Stomach smooth muscle (tissue), 2 donors: ENCODE measurements around the gene ZBTB20.

Source experiments
- H3K27ac ChIP-seq: one replicate; pipeline ENCODE4 v1.7.0; 2013; ENCODE audit warnings: mild to moderate bottlenecking, low read length, inconsistent platforms
- H3K27me3 ChIP-seq, 2 donors: one replicate each; pipeline ENCODE4 v1.7.0; 2013; ENCODE audit warnings: low read length in 2 of 2; ENCODE audit not compliant: insufficient read depth in 2 of 2, control insufficient read depth in 1 of 2
- H3K36me3 ChIP-seq, 2 donors: one replicate each; pipeline ENCODE4 v1.7.0; 2013; ENCODE audit warnings: low read length in 2 of 2; ENCODE audit not compliant: control insufficient read depth in 2 of 2, insufficient read depth in 2 of 2
- H3K4me1 ChIP-seq: one replicate; pipeline ENCODE4 v1.7.0; 2013; ENCODE audit warnings: low read length; ENCODE audit not compliant: control insufficient read depth, insufficient read depth
- H3K4me3 ChIP-seq, 2 donors: one replicate each; pipeline ENCODE4 v1.7.0; 2013; ENCODE audit warnings: low read length in 2 of 2
- H3K9ac ChIP-seq, 2 donors: one replicate each; pipeline ENCODE4 v1.7.0; 2013; ENCODE audit warnings: low read length in 2 of 2, mild to moderate bottlenecking in 1 of 2
- H3K9me3 ChIP-seq, 2 donors: one replicate each; pipeline ENCODE4 v1.7.0; 2013; ENCODE audit warnings: low read length in 2 of 2; ENCODE audit not compliant: control insufficient read depth in 2 of 2
- donor health status: healthy.
- donor health status: Pancreatic carcinoma.

Gene ZBTB20

GRCh38 chr3:114967168-114967567 is 179.9 kb downstream of the ZBTB20 start:
- H3K4me3 ChIP-seq, result no peak overlapping the region
- H3K9ac ChIP-seq, result no peak overlapping the region
- H3K9me3 ChIP-seq, result no peaks in the 10 kb centered on the region
- H3K4me1 ChIP-seq, result no peaks in the 10 kb centered on the region
- H3K36me3 ChIP-seq, result no peaks in the 10 kb centered on the region
- no peaks in the 10 kb centered on the region for H3K27me3 ChIP-seq
- H3K27ac ChIP-seq, result no peak overlapping the region

- Histone ChIP-seq H3K9me3 (no peaks in the 10 kb centered on the region), H3K27ac (no peak overlapping the region), H3K4me3 (no peak overlapping the region), H3K27me3 (no peaks in the 10 kb centered on the region), H3K36me3 (no peaks in the 10 kb centered on the region), H3K4me1 (no peaks in the 10 kb centered on the region), H3K9ac (no peak overlapping the region)
These were observed 184.9 kb downstream of the ZBTB20 start for GRCh38 chr3:114962189-114962588.

DNA sequence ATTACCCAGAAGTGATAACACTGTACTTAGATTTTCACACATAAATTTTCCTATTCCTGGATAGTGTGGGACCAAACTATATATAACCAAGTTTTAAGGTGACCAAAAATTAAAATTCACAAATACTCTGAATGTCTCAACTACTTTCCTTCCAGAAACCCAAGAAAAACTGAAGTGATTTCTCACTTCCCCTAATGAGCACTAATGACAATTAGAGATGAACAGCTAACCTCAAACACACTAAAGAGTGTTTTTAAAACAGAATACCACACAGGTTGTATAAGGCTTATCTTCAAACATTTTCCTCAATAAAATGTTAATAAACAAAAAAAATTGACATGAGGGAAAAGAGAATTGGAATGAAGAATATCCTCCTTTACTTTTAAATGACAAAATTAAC is 188.2 kb downstream of the ZBTB20 start:
- Histone ChIP-seq H3K9me3 (peaks cover 0 to 3% of the 10 kb centered on the region in 2 donors), H3K36me3 (peaks cover 0 to 2% of the 10 kb centered on the region in 2 donors), H3K27ac (no peak overlapping the region), H3K4me1 (no peaks in the 10 kb centered on the region), H3K27me3 (no peaks in the 10 kb centered on the region), H3K9ac (no peak overlapping the region), H3K4me3 (no peak overlapping the region)

DNA sequence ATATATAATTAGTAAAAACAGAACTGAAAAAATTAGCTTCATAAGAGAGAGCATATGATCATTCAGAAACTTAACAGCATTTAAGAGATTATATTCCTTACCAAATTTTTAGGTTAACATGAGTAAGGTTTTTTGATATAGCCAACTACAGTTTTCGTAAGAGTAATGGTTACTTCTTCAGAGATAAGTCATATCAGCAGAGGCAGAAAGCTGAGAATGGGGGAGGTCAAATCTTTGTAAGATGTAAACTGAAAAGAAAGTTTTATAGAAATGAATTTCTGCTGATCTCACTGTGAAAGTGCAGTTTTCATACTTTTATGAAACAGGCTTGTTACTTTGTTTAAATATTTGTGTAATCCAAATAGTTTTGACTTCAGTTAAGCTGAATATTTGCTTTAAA is 193.3 kb downstream of the ZBTB20 start:
- Histone ChIP-seq H3K4me3 (no peak overlapping the region), H3K27ac (no peak overlapping the region), H3K9ac (no peak overlapping the region), H3K27me3 (no peaks in the 10 kb centered on the region), H3K36me3 (peaks cover 2% of the 10 kb centered on the region in 2 donors), H3K4me1 (no peaks in the 10 kb centered on the region), H3K9me3 (peaks cover 0 to 3% of the 10 kb centered on the region in 2 donors)

DNA sequence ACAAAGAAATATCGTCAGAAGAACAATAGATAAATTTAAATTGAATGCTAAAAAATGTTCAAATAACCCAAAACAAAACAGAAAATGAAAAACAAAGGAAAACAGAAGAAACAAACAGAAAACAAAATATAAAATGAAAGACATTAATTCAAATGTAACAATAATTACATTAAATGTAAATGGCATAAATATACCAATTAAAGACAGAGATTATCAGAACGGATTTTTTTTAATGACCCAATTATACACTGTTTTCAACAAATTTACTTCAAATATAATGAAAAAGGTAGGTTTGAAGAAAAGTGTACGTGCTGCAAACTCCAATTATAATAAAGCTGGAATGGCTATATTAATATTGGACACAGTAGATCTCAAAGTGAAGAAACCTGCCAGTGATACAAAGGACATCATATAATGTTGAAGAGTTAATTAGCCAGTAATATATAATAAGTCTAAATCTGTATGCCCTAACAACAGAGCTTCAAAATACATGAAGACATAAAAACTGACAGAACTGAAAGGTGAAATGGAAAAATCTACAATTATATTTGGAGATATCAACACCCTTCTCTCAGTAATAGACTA is 193.8 kb downstream of the ZBTB20 start:
- H3K27ac ChIP-seq, result no peak overlapping the region
- H3K36me3 ChIP-seq, result peaks cover 2% of the 10 kb centered on the region in 2 donors
- H3K9me3 ChIP-seq, result peaks cover 0 to 3% of the 10 kb centered on the region in 2 donors
- no peak overlapping the region for H3K9ac ChIP-seq
- H3K4me1 ChIP-seq, result no peaks in the 10 kb centered on the region
- no peak overlapping the region for H3K4me3 ChIP-seq
- no peaks in the 10 kb centered on the region for H3K27me3 ChIP-seq

DNA sequence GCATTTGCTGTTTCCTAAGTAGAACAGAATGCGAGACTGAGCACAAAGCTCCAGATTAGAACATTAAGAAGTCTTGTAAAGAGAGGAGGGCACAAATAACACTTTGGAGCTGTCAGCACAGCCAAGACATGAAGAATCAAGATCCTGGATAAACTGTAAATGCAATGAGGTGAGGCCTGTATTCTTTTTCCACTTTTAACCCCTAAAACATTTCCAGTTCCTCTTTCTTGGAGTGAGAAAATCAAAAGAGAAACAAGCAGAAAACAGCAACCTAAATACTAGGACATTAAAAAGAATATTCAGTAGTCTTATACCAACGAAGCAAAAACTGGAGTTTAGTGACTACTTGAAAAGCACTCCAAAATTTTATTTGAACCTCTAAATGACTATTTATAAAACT is 204.3 kb downstream of the ZBTB20 start:
- Histone ChIP-seq H3K4me1 (no peaks in the 10 kb centered on the region), H3K9me3 (no peaks in the 10 kb centered on the region), H3K36me3 (no peaks in the 10 kb centered on the region), H3K27ac (no peak overlapping the region), H3K27me3 (no peaks in the 10 kb centered on the region), H3K4me3 (no peak overlapping the region), H3K9ac (no peak overlapping the region)

DNA sequence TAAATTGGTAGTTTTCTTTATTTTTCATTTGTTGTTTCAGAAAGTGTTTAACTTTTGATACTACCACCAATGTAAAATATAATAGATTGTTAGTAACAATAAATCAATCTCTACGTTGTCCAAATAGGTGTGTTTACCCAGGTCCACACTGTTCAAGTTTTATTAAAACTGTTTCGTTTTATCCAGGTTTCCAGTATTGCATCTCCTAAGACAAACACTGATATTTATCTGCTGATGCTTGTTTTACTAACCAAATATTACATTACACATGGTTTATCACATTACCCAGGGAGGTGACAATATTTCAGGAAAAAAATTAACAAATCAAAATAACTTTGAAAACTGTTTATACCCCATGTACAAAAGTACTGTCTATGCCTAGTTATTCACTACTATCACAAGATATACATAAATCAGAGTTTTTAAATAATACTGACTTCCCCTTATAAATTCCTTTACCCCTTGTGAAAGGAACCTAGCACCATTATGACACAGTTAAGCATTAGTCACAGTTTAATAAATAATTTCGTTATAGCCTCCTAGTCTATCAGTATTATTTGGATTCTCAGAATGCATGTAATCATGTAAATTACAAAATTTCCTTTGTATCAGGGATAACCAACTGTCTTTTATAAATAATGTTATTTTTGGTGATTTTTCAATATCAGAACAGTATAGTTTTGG is 205.3 kb downstream of the ZBTB20 start:
- no peaks in the 10 kb centered on the region for H3K36me3 ChIP-seq
- no peaks in the 10 kb centered on the region for H3K9me3 ChIP-seq
- no peak overlapping the region for H3K4me3 ChIP-seq
- H3K27me3 ChIP-seq, result no peaks in the 10 kb centered on the region
- H3K4me1 ChIP-seq, result no peaks in the 10 kb centered on the region
- H3K9ac ChIP-seq, result no peak overlapping the region
- no peak overlapping the region for H3K27ac ChIP-seq

DNA sequence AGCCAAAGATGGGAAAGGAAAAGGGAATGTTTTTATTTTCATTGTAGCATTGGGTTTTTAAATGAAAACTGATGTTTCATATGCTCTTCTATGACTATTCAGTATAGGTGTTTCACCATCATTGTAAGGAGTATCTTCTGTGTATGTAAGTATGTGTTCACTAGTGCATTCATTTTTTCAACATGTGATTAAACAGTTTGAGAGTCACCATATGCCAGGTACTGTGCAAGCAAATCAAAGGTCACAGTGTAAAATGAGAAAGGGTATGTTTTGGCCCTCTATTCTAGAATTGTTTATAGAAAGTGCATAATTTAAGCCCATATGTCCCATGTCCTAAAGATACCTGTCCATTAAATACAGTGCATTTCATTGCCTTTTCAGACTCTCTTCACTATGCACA is 207.2 kb downstream of the ZBTB20 start:
- Histone ChIP-seq H3K4me1 (no peaks in the 10 kb centered on the region), H3K27me3 (no peaks in the 10 kb centered on the region), H3K4me3 (no peak overlapping the region), H3K27ac (no peak overlapping the region), H3K9ac (no peak overlapping the region), H3K9me3 (no peaks in the 10 kb centered on the region), H3K36me3 (no peaks in the 10 kb centered on the region)

- Histone ChIP-seq H3K4me3 (no peak overlapping the region), H3K9me3 (no peaks in the 10 kb centered on the region), H3K36me3 (no peaks in the 10 kb centered on the region), H3K9ac (no peak overlapping the region), H3K27ac (no peak overlapping the region), H3K27me3 (no peaks in the 10 kb centered on the region), H3K4me1 (no peaks in the 10 kb centered on the region)
These were observed 213.7 kb downstream of the ZBTB20 start for GRCh38 chr3:114933407-114933806.

GRCh38 chr3:114929971-114930732 is 216.9 kb downstream of the ZBTB20 start:
- Histone ChIP-seq H3K27ac (no peak overlapping the region), H3K4me1 (no peaks in the 10 kb centered on the region), H3K9me3 (no peaks in the 10 kb centered on the region), H3K27me3 (no peaks in the 10 kb centered on the region), H3K9ac (no peak overlapping the region), H3K4me3 (no peak overlapping the region), H3K36me3 (no peaks in the 10 kb centered on the region)
